WTC11 (cell line): ENCODE data around the gene PI4KA. TPM values are rescaled to one million over a fixed set of nuclear protein-coding genes. Genes with fewer than 3 reads are reported as not detected.

ENCODE experiments used
- ATAC-seq: fragments of 200-7000 bp; cut with Tn5 transposase; 2 replicates; pipeline ENCODE4 v1.10.0; 2021; ENCODE audit warnings: mild to moderate bottlenecking, moderate library complexity
- CTCF ChIA-PET: fragments of 300-600 bp; sonication (Branson Sonifier 250); formaldehyde crosslinking; loops from one replicate; lab custom pipeline; 2021; ENCODE audit warnings: antibody characterized with exemption; lab: Charles Lee
- POLR2A ChIA-PET: fragments of 350-600 bp; sonication (Branson Sonifier 250); formaldehyde crosslinking; loops from one replicate; lab custom pipeline; 2021; ENCODE audit warnings: antibody characterized with exemption; lab: Charles Lee
- DNase-seq: peaks from one replicate; pipeline ENCODE4 v3.0.0; 2021; ENCODE audit warnings: low spot score
- H3K27ac Mint-ChIP-seq: 2 replicates; pipeline ENCODE4 v1.8.0; 2021; ENCODE audit warnings: mixed read lengths
- H3K27me3 Mint-ChIP-seq: 2 replicates; pipeline ENCODE4 v1.8.0; 2021; ENCODE audit warnings: low read depth, mild to moderate bottlenecking, moderate library complexity, mixed read lengths
- H3K36me3 Mint-ChIP-seq: 2 replicates; pipeline ENCODE4 v1.8.0; 2021; ENCODE audit warnings: mixed read lengths
- H3K4me1 Mint-ChIP-seq: 2 replicates; pipeline ENCODE4 v1.8.0; 2022; ENCODE audit warnings: mixed read lengths
- H3K4me3 Mint-ChIP-seq: 2 replicates; pipeline ENCODE4 v1.8.0; 2021; ENCODE audit warnings: mild to moderate bottlenecking, moderate library complexity, mixed read lengths
- H3K9me3 Mint-ChIP-seq: 2 replicates; pipeline ENCODE4 v1.8.0; 2021; ENCODE audit warnings: mixed read lengths
- CREM ChIP-seq: sonication (generic); formaldehyde crosslinking; IDR thresholded peaks from 2 replicates; pipeline ENCODE4 v1.8.1; 2022; ENCODE audit warnings: mild to moderate bottlenecking, missing genetic modification reagents, moderate library complexity
- ETV6 ChIP-seq: sonication (generic); formaldehyde crosslinking; IDR thresholded peaks from 2 replicates; pipeline ENCODE4 v1.8.1; 2022; ENCODE audit warnings: mild to moderate bottlenecking, missing genetic modification reagents
- MYBL2 ChIP-seq: sonication (generic); formaldehyde crosslinking; IDR thresholded peaks from 2 replicates; pipeline ENCODE4 v1.8.1; 2023; ENCODE audit warnings: mild to moderate bottlenecking, moderate library complexity, missing genetic modification reagents
- NFATC4 ChIP-seq: fragments of 250-450 bp; sonication (Bioruptor Pico); IDR thresholded peaks from 2 replicates; pipeline ENCODE4 v1.9.0; 2021; ENCODE audit warnings: mild to moderate bottlenecking
- NFYB ChIP-seq: sonication (generic); formaldehyde crosslinking; conservative IDR thresholded peaks from 2 replicates; pipeline ENCODE4 v1.8.0; 2022; ENCODE audit warnings: low read depth, missing genetic modification reagents
- NR1H2 ChIP-seq: sonication (generic); formaldehyde crosslinking; IDR thresholded peaks from 2 replicates; pipeline ENCODE4 v1.9.0; 2021; ENCODE audit warnings: mild to moderate bottlenecking, moderate library complexity, missing genetic modification reagents
- PRRX2 ChIP-seq: fragments of 250-450 bp; sonication (Bioruptor Pico); IDR thresholded peaks from 2 replicates; pipeline ENCODE4 v1.8.0; 2021; ENCODE audit warnings: mild to moderate bottlenecking
- SOX15 ChIP-seq: fragments of 250-450 bp; sonication (Bioruptor Pico); IDR thresholded peaks from 2 replicates; pipeline ENCODE4 v1.9.0; 2021; ENCODE audit warnings: mild to moderate bottlenecking
- SP1 ChIP-seq: sonication (generic); formaldehyde crosslinking; conservative IDR thresholded peaks from 2 replicates; pipeline ENCODE4 v1.8.1; 2022; ENCODE audit warnings: missing genetic modification reagents
- ZNF281 ChIP-seq: sonication (generic); formaldehyde crosslinking; IDR thresholded peaks from 2 replicates; pipeline ENCODE4 v1.8.0; 2023; ENCODE audit warnings: mild to moderate bottlenecking, missing genetic modification reagents
- ZNF423 ChIP-seq: fragments of 250-450 bp; sonication (Bioruptor Pico); IDR thresholded peaks from 2 replicates; pipeline ENCODE4 v2.1.2; 2022; ENCODE audit warnings: mild to moderate bottlenecking, moderate library complexity
- ZNF532 ChIP-seq: fragments of 250-450 bp; sonication (Bioruptor Pico); IDR thresholded peaks from 2 replicates; pipeline ENCODE4 v1.9.0; 2021; ENCODE audit warnings: mild to moderate bottlenecking, borderline replicate concordance
- ZSCAN18 ChIP-seq: fragments of 250-450 bp; sonication (Bioruptor Pico); IDR thresholded peaks from 2 replicates; pipeline ENCODE4 v2.1.2; 2022; ENCODE audit warnings: mild to moderate bottlenecking, moderate library complexity
- total RNA-seq: library from RNA; stranded (reverse); gene quantifications from 3 replicates; pipeline ENCODE4 v1.2.3, GENCODE V29; 2021

The PI4KA gene
- total RNA-seq, 1 experiment from 2014 or later = 45.5 TPM

- ATAC-seq (no peak), DNase-seq (no peak)
- H3K4me1 Mint-ChIP-seq = no peaks in the 10 kb centered on the region
- no peaks in the 10 kb centered on the region for H3K9me3 Mint-ChIP-seq
- ChIA-PET CTCF (interaction anchor here (1.2 to 1.3 kb wide), 2 partner anchors 13 to 22 kb away, joined by 3 to 5 read pairs; no protein-coding TSS in a partner anchor), POLR2A (no interaction called here)
- no peak overlapping the region for H3K4me3 Mint-ChIP-seq
- H3K27ac Mint-ChIP-seq = no peak overlapping the region
- H3K36me3 Mint-ChIP-seq = peaks cover 4% of the 10 kb centered on the region; the same call in 1 of the 2 replicates
- no peaks in the 10 kb centered on the region for H3K27me3 Mint-ChIP-seq
- no peak for TF ChIP-seq MYBL2 (CRISPR knock-in tag)
- TF ChIP-seq, all 79 proteins: peak for 0
Observed at GRCh38 chr22:20728523-20729190, 130.0 kb downstream of the PI4KA start.

GRCh38 chr22:20727118-20728015 lies 131.2 kb downstream of the PI4KA start:
- H3K36me3 Mint-ChIP-seq = peaks cover 4% of the 10 kb centered on the region; the same call in 1 of the 2 replicates
- H3K27ac Mint-ChIP-seq = no peak overlapping the region
- H3K4me1 Mint-ChIP-seq = no peaks in the 10 kb centered on the region
- DNase-seq = no peak
- H3K27me3 Mint-ChIP-seq = no peaks in the 10 kb centered on the region
- ChIA-PET CTCF (no interaction called here), POLR2A (no interaction called here)
- ATAC-seq = no peak
- no peak overlapping the region for H3K4me3 Mint-ChIP-seq
- H3K9me3 Mint-ChIP-seq = no peaks in the 10 kb centered on the region
- TF ChIP-seq ZSCAN18 = no peak
- no peak for TF ChIP-seq NR1H2 (CRISPR knock-in tag)
- TF ChIP-seq ZNF532 (CRISPR knock-in tag) = no peak
- TF ChIP-seq NFYB (CRISPR knock-in tag) = no peak
- TF ChIP-seq MYBL2 (CRISPR knock-in tag) = no peak
- no peak for TF ChIP-seq ETV6
- no peak for TF ChIP-seq NFATC4 (CRISPR knock-in tag)
- TF ChIP-seq SP1 (CRISPR knock-in tag) = no peak
- no peak for TF ChIP-seq SOX15 (CRISPR knock-in tag)
- TF ChIP-seq CREM (CRISPR knock-in tag) = no peak
- no peak for TF ChIP-seq ZNF281
- TF ChIP-seq ZNF423 (CRISPR knock-in tag) = no peak
- TF ChIP-seq PRRX2 (CRISPR knock-in tag) = no peak
